NCI-H226 (cell line): ENCODE measurements around the gene IL18R1.

ENCODE experiments used
- DNase-seq: peaks from one replicate; pipeline ENCODE4 v3.0.0-alpha.2; 2015

IL18R1 gene

DNA sequence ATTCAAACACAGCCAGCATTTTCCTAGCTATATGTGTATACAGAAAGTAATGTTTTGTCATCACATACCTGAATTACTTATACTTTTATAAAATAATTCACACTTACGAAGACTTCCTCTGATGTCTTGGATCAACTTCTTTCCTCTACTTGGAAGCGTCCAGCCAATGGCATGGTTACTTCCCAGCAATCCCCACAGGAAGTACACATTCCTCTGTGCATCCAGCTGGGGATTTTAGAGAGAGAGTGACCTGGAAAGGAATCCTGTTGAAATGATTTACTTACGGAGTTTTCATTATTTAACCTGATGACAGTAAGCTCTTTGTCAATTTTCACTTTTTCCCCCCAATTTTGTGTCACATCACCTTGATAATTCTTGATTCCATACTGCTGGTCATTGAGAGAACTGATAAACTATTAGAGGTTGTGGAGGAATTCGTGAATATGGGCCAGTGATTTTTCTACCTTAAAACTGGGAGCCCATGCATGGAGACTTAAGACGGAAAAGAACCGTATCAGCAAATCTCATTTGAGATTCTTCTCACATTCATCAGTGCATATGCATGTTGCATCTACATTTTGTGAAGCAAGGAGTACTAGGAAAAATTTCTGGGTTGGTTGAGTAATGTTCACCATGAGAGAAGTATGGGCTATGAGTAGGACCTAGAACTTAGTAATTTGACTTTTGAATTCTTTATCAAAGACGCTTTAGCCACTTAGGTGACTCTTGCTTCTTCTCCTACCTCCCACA is 9.0 kb upstream of the IL18R1 start:
- no peak for DNase-seq

- no peak for DNase-seq
Measured at GRCh38 chr2:102350137-102350793, 5.3 kb upstream of the IL18R1 start.

DNA sequence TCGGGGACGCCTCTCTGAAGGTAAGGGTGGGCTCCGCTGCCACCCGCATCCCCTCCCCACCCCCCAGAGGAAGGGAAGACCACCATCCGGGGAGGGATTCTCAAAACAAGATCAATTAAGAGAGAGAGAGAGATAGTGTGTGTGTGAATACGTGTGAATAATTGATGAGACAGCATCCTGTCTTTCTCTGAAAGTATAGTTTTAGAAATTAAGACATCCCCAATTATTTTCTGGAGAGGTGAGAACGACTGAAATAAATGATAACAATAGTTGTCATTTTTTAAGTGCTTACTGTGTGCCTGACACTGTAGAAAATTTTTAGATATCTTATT is 751 bp downstream of the IL18R1 start:
- no peak for DNase-seq

DNA sequence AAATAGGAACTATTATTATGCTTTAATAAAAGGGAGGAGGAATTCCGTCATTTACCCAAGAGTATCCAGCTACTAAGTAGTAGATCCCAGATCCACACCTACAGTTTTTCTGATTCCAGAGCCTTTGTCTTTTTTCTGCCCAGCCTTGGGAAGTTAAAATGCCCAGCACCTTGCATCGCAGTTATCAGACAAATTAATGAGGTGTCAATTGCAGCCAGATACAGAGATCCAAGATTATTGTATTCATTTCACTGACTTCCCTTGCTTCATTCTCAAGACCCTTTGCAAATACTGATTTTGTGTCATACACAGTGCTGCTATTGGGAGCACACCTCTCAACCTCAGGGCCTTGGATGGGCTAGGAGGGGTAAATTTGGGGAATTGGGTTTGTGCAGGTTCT is 1.1 kb downstream of the IL18R1 start:
- DNase-seq, result no peak

DNA sequence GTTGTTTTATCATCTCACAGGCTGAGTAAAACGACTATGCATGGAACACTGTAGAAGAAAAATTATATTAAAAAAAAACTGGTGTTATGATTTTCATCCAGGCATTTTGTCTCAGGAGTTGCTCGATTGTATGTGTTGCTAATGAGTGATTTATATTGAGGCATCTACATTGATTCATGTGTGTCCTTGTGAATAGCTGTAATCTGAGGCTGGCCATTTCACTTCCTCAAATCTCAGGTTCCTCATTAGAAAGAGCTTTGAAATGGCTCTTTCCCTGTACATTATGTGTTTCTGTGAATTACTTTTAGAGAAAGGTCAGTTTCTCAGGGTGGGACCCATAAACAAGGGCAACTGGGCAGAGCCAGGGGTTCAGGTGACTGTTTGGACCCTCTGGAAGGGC is 2.3 kb downstream of the IL18R1 start:
- DNase-seq, result no peak

- DNase-seq, result no peak
Measured at GRCh38 chr2:102358496-102358895, 2.9 kb downstream of the IL18R1 start.

GRCh38 chr2:102359527-102359926 is 3.9 kb downstream of the IL18R1 start:
- DNase-seq, result no peak

DNA sequence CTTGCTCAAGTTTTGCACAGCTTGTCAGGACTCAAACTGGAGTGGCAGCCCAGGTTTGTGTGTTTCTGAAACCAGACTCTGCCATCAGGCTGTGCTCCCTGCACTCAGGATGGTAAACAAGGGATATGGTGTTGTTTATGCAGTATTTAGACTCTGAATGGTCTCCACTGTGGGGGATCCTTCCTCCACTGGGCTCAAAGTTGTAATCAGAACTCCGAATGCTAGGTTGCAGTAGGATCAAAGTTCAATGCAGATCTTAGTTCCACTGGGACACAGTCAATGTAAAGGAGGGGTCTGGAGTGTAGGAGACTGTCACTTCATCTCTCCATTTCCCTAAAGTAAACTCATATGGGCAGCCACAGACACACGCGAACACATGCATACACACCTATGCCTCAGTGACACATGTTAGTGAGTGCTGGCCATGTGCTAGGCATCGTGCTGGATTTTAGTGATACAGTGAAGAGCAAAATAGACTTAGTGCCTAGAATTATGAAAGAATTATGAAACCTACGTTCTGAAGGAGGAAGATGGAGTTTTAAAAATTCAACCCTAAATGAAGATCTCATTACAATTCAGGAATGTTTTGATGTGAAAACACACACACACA is 6.1 kb downstream of the IL18R1 start:
- no peak for DNase-seq

DNA sequence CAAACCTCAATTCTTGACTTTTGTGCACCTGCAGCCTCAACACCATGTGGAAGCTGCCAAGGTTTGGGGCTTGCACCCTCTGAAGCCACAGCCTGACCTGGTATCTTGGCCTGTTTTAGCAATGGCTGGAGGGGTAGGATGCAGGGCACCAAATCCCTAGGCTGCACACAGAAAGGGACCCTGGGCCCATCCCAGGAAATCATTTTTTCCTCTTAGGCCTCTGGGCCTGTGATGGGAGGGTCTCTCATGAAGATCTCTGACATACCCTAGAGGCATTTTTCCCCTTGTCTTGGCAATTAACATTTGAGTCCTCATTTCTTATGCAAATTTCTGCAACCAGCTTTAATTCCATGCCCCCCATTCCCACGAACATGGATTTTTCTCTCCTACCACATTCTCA is 10.2 kb downstream of the IL18R1 start:
- DNase-seq, result no peak

- no peak for DNase-seq
Measured at GRCh38 chr2:102366406-102367112, 11.0 kb downstream of the IL18R1 start.

GRCh38 chr2:102367331-102367971 is 11.9 kb downstream of the IL18R1 start:
- no peak for DNase-seq

DNA sequence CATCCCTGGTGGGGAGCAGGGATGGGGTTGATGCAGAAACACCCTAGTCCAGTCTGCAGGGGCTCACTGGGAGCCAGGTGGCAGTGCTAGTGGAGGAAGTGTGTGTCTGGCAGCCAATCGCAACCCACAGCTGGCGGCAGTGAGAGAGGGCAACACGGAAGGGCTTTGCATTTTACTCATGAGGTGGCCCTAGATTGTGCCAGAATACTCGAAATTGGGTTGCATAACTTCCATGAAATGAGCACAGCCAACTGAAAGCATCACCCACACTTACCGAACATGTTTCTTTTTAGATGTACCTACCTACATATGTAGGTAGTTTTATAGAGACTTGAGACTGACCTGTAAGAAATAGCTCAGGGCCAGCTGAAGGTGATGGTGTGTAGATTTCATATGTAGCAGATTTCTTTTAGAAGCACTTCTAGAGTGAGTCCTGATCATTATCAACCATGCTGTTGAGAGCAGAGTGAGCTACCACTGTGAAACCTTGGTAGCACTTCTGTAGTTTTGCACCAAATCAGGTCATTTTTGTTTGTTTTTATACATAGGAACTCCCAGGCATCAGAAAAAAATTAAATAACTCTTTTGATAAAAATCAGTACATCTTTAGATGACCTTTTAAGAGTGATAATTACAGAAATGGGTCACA is 13.0 kb downstream of the IL18R1 start:
- no peak for DNase-seq

GRCh38 chr2:102369866-102370265 is 14.3 kb downstream of the IL18R1 start:
- no peak for DNase-seq

DNA sequence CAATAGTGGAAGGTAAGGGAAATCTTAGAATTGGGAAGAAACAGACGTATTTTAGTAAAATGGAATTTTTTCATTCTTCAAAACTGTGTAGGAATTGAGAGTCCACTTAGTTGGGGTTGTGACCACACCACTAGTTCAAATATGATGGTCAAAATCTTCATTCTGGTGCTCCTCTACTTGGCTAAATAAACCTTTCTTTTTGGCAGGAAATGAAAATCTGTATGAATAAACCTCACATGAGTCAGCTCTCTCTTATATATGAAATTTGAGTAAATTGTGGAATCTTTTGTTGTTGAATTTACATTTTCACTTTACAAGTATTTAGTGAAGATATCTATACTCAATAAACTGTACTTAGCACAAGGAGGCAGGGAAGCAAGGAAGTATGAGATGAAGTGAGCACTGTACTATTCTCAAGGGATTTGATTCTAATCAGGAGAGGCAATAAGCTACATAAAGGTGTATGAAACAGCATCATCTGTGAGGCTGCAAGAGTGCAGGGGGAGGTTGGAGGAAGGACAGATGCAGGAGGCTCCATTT is 20.5 kb downstream of the IL18R1 start:
- DNase-seq, result no peak

DNA sequence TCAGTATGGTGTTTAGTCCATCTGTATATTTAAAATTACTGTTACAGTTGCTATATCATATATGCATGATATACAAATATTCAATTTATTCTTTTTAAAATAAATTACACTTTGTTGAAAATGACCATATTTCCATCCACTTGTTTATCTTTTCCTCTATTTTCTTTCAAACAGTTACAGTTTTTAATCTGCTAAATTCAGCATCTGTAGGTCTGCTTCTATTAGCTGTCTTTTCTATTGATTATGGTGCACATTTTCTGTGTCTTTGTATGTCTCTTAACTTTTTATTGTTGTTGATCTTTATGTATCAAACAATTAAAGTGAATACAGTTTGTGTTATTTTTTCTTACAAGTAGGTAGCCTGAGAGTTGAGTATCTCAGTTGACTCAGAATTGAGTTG is 28.1 kb downstream of the IL18R1 start:
- DNase-seq, result no peak

DNA sequence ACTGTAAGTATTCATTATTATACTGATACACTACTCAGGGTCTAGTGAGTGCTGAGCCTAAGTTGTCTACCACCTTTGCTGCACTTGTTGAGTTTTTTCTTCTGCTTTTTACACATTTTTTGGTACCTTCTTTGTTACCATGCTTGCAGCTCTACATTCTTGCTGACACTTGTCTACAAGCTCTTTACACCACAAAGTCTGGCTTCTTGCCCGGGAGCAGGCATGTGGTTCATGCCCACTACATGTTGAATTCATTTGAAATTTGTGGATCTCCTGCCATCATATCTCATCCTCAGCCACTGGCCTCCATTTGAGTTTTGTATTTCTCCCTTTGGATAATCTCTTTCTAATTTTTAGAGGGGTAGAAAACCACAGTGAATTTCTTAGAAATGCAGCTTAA is 29.9 kb downstream of the IL18R1 start:
- no peak for DNase-seq

DNA sequence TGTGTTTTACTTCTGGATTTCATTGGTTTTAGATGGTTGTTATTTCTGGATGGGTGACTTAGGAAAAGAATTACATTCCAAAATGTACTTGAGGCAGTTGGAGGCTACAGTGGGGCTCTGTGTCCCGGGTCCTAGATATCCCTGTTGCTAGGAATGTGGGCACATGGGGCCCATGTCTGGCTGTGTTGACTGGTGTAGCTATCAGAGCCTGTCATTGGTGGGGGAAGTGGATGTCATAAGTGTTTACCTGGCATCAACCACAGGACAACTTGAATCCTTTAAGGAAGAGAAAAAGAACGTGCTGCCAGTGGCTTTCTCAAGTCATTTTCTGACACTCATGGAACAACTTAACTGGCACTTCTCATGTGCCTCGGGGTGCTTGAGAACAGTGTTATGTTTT is 30.4 kb downstream of the IL18R1 start:
- no peak for DNase-seq

DNA sequence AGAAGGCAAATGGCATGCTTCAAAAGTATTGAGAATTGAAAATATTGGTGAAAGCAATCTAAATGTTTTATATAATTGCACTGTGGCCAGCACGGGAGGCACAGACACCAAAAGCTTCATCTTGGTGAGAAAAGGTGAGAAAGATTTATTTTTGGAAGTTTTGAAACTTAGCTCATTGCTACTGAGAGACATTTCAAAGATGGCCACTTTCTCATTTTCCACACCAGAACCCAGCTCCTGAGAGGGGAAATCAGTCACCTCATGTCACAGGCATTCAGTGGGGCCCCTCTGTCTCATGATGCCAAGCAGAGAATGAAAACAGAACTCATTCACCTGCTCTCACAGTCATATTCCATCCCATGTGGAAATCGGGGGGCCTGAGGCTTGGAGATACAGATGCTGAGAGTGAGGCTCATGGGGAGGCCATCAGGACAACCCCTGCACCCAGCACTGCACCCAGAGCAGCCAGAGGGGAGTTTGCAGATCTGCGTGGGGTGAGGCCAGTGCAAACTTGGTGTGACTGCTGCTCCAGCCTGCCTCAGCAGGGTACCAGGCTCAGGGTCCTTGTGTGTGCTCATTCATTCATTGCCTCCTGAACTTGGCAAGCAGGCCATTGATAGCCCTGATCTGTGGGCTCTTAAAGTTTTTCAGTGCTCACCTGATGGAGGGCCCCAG is 31.4 kb downstream of the IL18R1 start:
- DNase-seq, result no peak

- DNase-seq, result no peak
Measured at GRCh38 chr2:102387763-102388546, 32.4 kb downstream of the IL18R1 start.

DNA sequence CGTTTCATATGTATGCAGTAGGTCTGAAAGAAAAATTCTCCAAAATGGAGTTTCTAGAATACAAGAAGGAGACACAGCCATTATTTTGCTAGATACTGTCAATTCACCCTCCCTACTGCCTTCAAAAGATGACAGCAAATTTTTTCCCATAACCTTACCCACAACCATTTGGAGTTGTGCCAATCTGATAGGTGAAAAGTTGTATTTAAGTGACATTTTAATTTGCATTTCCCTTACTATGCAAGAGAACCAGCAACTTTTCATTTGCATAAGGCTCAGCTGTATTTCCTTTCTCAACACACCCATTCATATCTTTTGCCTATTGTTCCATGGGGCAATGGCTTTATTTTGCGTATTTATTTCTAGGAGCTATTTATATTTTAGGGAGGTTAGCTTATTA is 36.0 kb downstream of the IL18R1 start:
- DNase-seq, result no peak

- no peak for DNase-seq
Measured at GRCh38 chr2:102392096-102392495, 36.5 kb downstream of the IL18R1 start.
